ENCODE data around the gene S1PR3. TPM values are rescaled to one million over a fixed set of nuclear protein-coding genes. Genes with fewer than 3 reads are reported as not detected.

The S1PR3 gene
- polyA plus RNA-seq, 1 experiment = 33.1 TPM

DNA sequence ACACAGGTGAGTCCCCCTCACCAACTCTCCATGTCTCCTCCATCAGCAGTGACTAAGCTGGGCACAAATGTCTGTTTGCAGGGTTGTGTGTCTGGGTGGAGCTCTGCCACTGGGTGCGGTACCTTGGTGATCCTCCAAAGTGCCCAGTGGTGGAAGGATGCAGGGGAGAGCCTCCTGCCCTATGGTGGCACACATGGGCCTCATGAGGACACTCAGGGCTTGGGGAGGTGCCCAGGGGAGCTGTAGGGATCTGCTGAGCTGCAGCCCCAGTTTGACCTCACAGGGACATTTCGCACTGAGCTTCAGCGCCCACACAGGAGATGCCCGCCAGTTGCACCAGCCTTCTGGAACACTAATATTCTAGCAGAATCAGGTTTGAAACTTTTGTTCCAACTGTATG is 29.5 kb downstream of the S1PR3 start:
- Histone ChIP-seq H3K4me3 (ENCODE audit: low read depth, low read length) (no peak overlapping the region), H3K9me3 (ENCODE audit: control insufficient read depth, insufficient read depth, low read length) (no peaks in the 10 kb centered on the region), H3K27ac (ENCODE audit: low read depth, low read length) (no peak overlapping the region), H3K27me3 (ENCODE audit: control insufficient read depth, insufficient read depth, low read length) (no peaks in the 10 kb centered on the region)
- TF ChIP-seq, protein P1, sequence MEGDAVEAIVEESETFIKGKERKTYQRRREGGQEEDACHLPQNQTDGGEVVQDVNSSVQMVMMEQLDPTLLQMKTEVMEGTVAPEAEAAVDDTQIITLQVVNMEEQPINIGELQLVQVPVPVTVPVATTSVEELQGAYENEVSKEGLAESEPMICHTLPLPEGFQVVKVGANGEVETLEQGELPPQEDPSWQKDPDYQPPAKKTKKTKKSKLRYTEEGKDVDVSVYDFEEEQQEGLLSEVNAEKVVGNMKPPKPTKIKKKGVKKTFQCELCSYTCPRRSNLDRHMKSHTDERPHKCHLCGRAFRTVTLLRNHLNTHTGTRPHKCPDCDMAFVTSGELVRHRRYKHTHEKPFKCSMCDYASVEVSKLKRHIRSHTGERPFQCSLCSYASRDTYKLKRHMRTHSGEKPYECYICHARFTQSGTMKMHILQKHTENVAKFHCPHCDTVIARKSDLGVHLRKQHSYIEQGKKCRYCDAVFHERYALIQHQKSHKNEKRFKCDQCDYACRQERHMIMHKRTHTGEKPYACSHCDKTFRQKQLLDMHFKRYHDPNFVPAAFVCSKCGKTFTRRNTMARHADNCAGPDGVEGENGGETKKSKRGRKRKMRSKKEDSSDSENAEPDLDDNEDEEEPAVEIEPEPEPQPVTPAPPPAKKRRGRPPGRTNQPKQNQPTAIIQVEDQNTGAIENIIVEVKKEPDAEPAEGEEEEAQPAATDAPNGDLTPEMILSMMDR (IDR thresholded peaks at IDR 0.05; ENCODE audit: low read depth, low read length) = no peak
- ChIA-PET POLR2A (interaction anchor here (0.5 kb wide), 1 partner anchor 537 kb away, joined by 8 read pairs; no protein-coding TSS in a partner anchor), CTCF (interaction anchor here (0.5 to 0.6 kb wide), 2 partner anchors 158 to 300 kb away, joined by 3 to 4 read pairs; partner anchors contain the start of gene SHC3)
- DNase-seq (ENCODE audit: low read depth, low spot score) = no peak

DNA sequence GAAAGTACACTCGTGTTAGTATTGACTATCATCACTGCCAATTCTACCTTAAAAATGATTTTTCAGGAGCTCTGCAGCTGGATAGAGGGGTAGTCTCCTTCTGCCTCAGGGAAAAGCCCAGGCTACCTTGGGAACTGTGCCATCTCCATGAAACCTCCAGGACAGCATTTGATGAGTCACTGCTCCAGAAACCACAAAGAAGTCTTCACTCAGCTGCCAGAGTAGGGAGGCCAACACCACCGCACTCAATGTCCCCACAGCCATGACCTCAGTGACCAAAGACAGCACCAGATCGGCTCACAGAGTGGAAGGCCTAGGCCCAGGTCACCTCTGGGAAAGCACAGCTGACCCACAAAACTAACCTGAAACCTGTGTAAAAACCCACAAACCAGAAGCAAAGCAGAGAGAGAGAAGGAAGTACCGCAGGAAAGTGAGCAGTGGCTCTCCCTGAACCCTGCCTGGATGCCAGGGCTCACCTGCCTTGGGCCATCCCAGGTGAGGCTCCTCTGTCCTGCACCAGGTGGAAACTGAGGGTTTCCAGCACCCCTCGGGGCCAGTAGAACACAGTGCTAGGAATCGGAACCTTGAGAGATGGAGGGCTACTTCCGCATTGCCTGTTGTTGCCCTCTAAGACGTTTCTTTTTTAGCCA is 30.0 kb downstream of the S1PR3 start:
- H3K4me3 ChIP-seq (ENCODE audit: low read depth, low read length) = no peak overlapping the region
- TF ChIP-seq, protein P1 (IDR thresholded peaks at IDR 0.05; ENCODE audit: low read depth, low read length) = no peak
- H3K9me3 ChIP-seq (ENCODE audit: control insufficient read depth, insufficient read depth, low read length) = no peaks in the 10 kb centered on the region
- DNase-seq (ENCODE audit: low read depth, low spot score) = peak; percentile 72
- CTCF ChIA-PET = interaction anchor here (0.5 to 0.6 kb wide), 2 partner anchors 157 to 301 kb away, joined by 3 to 4 read pairs; partner anchors contain the start of gene SHC3
- H3K27me3 ChIP-seq (ENCODE audit: control insufficient read depth, insufficient read depth, low read length) = no peaks in the 10 kb centered on the region
- POLR2A ChIA-PET = interaction anchor here (0.5 kb wide), 1 partner anchor 538 kb away, joined by 8 read pairs; no protein-coding TSS in a partner anchor
- peak overlapping the region; percentile 68 for H3K27ac ChIP-seq (ENCODE audit: low read depth, low read length)

DNA sequence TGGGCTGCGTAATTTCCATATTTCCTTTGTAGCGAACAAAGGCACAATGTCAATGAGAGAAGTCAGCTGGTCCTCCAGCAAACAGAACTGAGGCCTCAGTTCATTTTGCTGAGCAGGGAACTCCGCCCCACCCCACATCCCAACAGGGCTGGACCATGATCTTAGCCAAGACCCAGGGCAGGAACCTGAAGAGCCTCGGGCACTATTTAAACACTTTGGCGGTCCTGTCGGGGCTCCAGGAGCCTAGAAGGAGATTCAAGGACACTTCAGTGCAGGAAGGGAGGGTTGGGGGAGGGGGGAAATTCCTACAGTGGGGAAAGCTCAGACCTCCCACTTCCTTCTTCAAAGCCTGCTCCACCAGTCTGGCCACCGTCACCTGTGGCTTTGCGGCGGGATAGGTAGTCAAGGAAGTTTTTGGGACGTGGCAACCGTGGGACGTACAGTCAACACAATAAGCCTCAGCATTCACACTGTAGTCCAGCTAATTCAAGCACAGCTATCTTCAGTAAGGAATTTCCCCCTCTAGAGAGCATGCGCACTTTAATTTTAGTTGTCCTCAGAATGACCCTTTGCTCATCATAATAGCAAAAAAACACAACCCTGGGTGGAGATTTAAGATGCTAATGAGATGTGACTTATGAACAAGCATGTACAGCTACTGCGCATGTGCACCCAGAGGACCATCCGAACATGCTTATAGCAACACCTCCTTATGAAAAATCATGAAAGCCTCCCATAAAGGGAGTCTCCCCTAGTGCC is 30.9 kb downstream of the S1PR3 start:
- H3K9me3 ChIP-seq (ENCODE audit: control insufficient read depth, insufficient read depth, low read length) = no peaks in the 10 kb centered on the region
- TF ChIP-seq, protein P1 (IDR thresholded peaks at IDR 0.05; ENCODE audit: low read depth, low read length) = no peak
- H3K4me3 ChIP-seq (ENCODE audit: low read depth, low read length) = no peak overlapping the region
- POLR2A ChIA-PET = no interaction called here
- H3K27ac ChIP-seq (ENCODE audit: low read depth, low read length) = peak overlapping the region; percentile 85
- no peaks in the 10 kb centered on the region for H3K27me3 ChIP-seq (ENCODE audit: control insufficient read depth, insufficient read depth, low read length)
- CTCF ChIA-PET = interaction anchor here (1.3 kb wide), 1 partner anchor 13 kb away, joined by 3 read pairs; no protein-coding TSS in a partner anchor
- DNase-seq (ENCODE audit: low read depth, low spot score) = no peak

DNA sequence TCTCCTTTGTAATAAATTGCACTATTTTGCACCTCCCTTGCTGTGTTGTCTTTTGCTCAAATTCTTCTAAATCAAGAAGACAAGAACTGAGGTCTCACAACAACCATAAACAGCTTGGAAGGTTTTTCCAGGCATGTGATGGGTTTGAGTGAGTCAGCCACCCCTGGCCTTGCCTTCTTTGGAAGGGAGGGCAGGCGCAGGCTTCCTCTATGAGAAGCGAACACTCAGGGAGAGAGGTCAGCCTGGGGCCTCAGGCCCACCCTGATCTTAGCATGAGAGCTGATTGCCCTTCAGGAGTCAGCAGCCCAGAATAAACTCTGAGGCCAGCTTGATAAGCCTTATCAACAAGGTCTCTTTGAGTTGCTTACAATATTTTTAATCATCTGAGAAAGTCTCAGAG is 31.6 kb downstream of the S1PR3 start:
- Histone ChIP-seq H3K4me3 (ENCODE audit: low read depth, low read length) (no peak overlapping the region), H3K9me3 (ENCODE audit: control insufficient read depth, insufficient read depth, low read length) (no peaks in the 10 kb centered on the region), H3K27me3 (ENCODE audit: control insufficient read depth, insufficient read depth, low read length) (no peaks in the 10 kb centered on the region), H3K27ac (ENCODE audit: low read depth, low read length) (peak overlapping the region; percentile 85)
- ChIA-PET CTCF (interaction anchor here (1.3 kb wide), 1 partner anchor 14 kb away, joined by 3 read pairs; no protein-coding TSS in a partner anchor), POLR2A (no interaction called here)
- DNase-seq (ENCODE audit: low read depth, low spot score) = no peak
- TF ChIP-seq, protein P1 (IDR thresholded peaks at IDR 0.05; ENCODE audit: low read depth, low read length) = no peak

DNA sequence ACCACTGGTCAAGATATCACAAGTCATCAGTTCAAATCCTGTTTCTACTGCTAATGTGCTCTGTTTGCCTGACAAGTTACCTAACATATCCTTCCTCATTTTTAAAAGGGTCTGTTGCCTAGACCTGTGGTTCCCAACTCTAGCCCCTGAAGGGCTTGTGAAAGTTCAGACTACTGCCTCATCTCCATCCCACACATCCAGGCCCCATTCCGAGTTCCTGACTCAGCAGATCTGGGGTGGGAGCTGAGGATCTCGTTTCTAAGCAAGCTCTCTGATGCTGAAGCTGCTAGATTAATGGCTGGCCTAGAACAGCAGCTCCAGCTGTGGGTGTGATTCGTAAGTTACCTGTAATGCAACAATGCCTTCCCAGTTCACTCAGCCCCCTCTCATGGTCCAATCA is 32.5 kb downstream of the S1PR3 start:
- no peak for DNase-seq (ENCODE audit: low read depth, low spot score)
- CTCF ChIA-PET = interaction anchor here (1.3 kb wide), 1 partner anchor 15 kb away, joined by 3 read pairs; no protein-coding TSS in a partner anchor

More for the DNA sequence above, 32.5 kb downstream of the S1PR3 start:
- H3K27ac ChIP-seq (ENCODE audit: low read depth, low read length) = no peak overlapping the region
- TF ChIP-seq, protein P1 (IDR thresholded peaks at IDR 0.05; ENCODE audit: low read depth, low read length) = no peak
- H3K9me3 ChIP-seq (ENCODE audit: control insufficient read depth, insufficient read depth, low read length) = no peaks in the 10 kb centered on the region
- POLR2A ChIA-PET = no interaction called here
- H3K4me3 ChIP-seq (ENCODE audit: low read depth, low read length) = no peak overlapping the region
- H3K27me3 ChIP-seq (ENCODE audit: control insufficient read depth, insufficient read depth, low read length) = no peaks in the 10 kb centered on the region
